Measurements from ENCODE around the gene TNFRSF18.

The TNFRSF18 gene

DNA sequence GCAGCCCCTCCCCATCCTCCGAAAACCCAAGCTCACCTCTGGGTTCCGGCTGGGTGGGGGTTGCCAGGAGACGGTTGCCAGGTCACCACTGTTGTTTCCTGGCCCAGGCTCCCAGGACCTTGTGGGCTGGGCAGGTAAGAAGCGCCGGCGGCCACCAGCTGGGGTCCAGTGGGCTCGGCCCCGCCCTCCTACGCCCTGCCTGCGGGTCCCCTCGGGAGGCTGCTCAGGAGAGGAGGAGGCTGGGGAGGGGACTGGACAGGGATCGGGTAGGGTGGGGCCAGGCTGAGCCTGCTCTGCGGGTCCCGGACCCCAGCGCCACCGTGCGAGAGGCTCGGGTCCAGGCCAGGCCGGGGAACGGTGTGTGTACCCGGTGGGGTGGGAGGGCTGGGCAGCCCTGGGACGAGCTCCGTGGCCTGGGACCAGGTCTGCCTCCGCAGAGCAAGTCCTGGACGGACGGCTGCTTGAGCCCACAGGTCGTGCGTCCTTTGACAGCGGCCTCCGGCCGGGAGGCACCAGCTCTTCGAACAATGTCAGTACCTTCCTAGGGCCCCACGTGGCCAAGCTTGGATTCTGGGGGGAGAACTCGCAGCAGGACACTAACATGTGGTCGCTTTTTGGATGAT, 32.5 kb downstream of the TNFRSF18 start, which contains the start of gene TTLL10:
Gene TTLL10 (plus strand): TSS at position 88 of the 623 bp plus-strand sequence. CDS start 5,336 bp downstream, outside the sequence.
- no peak for DNase-seq

DNA sequence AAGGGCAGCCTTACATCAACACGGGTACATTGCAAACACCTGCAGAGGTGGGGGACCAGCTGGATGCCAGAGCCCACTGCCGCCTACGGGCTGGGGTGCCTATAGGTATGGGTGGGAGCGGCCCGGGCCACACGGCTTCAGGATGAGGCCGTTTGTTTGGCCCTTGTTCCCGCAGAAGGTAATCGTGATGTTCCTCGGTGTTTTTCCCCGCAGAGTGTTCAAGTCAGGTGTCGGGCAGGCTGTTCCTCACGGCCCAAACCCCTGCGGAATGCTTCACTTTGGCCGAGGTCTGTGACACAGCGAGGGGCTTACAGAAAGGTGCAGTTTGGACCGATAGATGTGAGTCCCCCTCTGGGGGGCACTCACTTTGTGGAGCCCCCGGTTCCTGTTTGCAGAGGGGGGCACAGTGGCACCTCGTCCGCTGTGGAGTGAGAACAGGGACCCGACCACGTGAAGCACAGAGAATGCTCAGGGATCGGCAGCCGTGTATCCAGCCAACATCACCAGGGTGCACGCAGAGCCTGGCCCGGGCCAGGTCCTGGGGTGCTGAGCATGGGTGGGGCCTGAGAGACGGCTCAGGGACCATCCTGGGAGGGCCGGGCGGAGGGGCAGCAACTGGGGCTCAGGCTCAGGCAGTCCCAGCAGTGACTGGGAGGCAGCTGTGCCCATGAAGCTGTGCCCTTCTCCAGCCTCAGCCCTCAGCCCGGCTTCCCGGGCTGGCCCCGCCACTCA, 33.2 kb downstream of the TNFRSF18 start:
- DNase-seq = no peak

- DNase-seq = no peak
These were observed 34.6 kb downstream of the TNFRSF18 start for GRCh38 chr1:1171546-1172340.

DNA sequence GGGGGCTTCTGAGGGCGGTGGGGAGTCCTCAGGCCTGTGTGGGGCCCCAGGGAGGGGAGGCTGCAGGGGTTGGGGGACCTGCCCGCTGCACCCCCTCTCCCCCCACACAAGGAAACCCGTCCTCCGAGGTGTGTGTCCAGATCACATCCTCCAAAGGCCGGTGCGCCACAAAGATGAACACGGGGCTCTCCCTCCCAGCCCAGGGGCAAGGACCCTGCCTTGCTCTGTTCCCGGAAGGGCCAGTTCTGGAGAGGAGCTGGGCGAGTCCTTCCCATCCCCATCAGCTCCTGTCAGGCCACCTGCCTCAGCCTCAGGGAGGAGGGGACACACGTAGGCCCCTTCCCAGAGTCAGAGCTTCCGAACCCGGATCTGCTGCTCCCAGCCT, 35.2 kb downstream of the TNFRSF18 start:
- no peak for DNase-seq

DNA sequence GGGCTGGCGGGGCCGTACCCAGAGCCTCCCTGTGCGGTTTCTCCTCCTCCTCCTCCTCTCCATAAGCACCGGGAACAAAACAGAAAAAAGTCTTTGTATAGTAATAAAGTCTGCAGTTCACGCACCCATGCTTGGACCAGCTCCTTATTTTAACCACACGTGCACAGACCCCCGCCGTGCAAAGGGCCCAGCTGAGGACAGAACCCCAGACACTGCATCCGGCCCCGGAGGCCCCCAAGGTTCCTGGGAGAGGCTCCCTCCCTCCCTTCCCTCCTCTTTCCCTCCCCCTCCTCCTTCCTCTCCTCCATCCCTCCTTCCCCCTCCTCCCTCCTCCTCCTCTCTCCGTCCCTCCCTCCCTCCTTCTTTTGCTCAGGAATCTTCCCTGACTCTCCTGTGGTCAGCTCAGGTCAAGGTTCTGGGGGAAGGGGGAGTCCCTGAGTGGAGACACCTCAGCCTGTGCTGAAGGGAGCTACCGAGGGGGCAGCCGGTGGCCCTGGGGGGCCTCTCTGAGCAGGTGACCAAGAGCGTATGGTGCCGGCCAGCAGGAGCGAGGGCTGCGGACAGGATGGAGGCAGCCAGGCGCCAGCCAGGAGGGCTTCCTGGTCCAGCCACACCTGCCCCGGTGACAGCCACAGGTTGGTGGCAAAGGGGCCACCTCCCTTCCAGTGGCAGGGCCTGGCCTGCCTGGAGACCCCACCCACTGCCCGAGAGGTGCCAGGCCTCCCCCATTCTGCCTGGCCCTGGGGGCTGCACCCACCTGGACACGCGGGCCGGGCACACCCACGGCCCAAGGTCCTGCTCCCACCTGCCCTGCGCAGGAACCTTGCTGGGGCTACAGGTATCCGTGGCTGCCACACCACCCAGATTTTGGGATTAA, 35.9 kb downstream of the TNFRSF18 start:
- no peak for DNase-seq

- DNase-seq = no peak
These were observed 36.8 kb downstream of the TNFRSF18 start for GRCh38 chr1:1169429-1170214.

DNA sequence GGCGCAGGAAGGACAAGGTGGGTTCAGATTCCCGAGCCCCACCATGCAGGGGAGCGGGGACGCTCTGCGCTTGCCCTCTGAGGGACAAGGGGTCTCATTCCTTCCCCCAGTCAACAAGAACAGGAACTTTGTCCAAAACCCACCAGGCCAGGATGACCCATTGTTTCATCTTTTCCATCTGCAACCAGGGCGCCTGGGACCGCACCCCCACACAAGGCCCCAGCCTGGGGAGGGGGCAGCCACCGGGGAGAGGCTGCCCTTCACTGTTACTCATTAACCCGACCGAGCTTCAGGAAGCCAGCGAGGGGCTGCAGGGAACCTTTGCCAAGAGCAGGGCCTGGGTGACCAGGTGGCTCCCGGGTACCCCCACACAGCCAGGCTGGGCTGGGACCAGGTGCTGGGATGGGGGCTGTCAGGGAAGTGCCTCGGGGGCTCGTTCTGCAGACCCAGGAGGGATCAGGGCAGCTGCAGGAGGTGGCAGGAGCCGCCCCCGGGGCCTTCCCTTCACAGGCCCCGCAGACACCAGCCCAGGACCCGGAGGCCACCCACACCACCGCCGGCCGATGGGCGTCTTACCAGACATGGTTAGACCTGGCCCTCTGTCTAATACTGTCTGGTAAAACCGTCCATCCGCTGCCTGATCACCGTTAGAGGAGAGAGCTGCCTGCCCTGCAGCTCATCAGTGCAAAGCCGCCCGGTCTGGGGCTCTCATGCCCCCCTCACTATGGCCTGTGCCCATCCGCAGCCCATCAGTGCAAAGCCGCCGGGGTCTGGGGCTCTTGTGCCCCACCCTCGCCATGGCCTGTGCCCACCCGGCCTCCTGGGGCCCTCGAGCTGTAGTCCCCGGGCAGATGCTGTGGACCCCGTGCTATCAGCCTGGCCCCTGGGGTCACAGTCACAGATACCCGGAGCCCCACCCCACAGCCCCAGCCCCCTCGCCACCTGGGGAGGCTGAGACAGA, 37.7 kb downstream of the TNFRSF18 start:
- no peak for DNase-seq

- DNase-seq = no peak
These were observed 38.4 kb downstream of the TNFRSF18 start for GRCh38 chr1:1167841-1168450.

DNA sequence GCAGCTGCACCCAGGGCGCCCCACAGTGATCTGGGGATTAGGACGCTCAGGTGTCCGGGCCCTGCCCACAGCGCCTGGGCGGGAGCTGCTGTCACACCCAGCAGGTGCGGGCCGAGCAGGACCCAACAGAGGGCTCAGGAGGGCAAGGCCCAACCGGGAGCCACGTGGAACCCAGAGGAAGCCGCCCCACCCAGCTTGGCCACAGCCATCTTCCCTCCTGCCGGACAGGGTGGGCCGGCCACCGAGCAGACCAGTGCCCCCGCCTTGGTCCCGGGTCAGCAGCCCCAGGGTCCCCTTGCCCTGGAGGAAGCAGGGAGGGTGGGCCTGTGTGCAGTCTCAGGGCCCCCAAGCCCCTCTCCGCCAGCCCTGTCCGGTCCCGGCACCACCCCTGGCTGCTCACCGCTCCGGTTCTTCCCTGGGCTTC, 39.0 kb downstream of the TNFRSF18 start:
- DNase-seq = no peak

- no peak for DNase-seq
These were observed 39.6 kb downstream of the TNFRSF18 start for GRCh38 chr1:1166642-1167397.

- DNase-seq = no peak
These were observed 40.4 kb downstream of the TNFRSF18 start for GRCh38 chr1:1165900-1166421.

DNA sequence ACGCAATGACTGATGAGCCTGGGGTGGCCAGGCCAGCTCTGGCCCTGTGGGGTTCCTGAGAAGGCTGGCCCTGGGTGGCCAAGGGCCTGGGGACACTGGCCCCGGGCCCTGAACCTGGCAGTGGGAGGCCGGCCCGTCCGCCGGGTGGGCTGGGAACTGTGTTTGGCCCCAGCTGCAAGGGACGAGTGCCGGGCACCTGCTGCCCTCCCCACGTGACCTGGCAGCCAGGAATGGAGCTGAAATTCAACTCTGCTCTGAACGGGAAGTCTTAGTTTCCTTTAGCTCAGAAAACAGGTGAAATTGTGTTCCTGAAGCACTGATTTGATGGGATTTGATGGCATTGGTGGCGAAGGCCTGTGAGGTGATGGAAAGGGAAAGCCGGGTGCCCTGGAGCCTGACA, 40.9 kb downstream of the TNFRSF18 start:
- no peak for DNase-seq

DNA sequence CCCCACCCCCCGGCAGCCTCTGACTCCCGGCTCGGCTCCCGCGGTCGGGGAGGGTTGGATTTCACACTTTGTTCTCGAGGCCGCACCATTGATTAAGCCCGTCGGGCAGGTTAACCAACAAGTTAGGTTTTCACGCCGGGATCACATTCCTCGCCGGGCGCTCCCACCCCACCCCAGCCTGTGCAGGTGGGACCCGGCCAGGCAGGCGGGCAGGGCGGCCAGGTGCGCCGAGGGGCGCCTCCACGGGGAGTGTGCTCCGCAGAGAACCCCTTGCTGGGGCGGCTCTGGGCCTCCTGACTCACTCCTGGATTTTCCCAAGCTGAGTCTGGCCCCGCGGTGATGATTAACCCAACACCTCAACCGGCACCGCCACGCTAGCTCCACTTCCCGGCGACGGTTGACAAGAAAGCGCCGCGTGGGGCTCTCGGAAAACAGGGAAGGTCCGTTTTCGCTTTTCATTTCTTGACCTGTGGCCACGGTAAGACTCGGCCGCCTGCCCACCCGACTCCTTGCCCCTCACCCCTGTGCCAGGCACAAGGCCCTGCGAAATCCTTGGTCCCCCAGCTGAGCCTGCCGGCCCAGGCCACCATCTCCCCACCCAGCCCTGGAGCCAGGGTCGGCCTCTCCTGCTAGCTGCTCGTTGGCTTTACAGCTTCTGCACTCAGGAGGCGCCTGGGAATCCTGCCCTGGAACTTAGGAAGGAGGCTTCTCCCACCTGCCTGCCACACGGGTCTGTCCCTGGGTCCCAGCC, 41.5 kb downstream of the TNFRSF18 start:
- DNase-seq = no peak

- DNase-seq = no peak
These were observed 42.1 kb downstream of the TNFRSF18 start for GRCh38 chr1:1164361-1164700.

- no peak for DNase-seq
These were observed 42.8 kb downstream of the TNFRSF18 start for GRCh38 chr1:1163538-1164070.

DNA sequence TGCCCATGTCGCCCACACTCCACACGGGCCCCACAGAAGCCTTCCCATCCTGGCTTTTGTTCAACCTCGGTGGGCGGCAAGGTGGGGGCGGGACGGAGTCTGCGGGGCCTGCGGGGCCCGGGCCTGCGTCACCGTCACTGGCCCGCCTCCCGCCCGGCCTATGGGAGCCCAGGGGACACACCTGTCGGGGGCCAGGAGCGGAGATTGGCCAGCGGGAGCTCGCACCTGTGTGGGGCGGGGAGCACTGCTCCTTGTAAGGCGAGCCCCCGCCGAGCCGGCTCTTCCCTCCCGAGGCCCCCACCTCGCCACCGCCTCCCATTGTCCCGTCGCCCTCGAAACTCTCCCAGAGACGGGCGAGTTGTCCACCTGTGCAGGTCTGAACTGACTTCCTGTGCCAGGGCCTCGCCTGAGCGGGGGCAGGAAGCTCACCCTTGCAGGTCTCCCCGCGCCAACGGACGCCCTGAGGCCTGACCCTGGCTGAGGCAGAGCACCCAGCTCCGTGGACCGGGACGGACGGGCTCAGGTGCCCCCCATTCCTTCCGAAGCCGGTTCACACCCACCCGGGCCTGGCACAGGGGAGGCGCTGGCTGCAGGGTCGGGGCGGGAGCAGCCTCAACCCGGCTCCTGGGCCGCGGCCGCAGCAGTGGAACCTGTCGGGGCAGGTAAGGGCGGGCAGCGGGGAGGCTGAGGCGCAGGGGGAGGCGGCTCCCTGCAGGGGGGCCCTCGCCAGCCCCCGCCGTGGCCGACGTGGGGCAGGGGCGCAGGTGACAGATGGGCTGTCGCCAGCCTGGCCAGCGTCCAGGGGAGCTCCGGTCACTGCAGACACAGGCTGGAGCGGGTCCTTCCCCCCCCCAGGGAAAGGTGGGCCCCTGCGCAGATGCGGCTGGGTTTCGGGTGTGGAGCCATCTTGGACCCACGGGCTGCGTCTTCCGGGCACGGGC, 43.5 kb downstream of the TNFRSF18 start:
- DNase-seq = no peak

DNA sequence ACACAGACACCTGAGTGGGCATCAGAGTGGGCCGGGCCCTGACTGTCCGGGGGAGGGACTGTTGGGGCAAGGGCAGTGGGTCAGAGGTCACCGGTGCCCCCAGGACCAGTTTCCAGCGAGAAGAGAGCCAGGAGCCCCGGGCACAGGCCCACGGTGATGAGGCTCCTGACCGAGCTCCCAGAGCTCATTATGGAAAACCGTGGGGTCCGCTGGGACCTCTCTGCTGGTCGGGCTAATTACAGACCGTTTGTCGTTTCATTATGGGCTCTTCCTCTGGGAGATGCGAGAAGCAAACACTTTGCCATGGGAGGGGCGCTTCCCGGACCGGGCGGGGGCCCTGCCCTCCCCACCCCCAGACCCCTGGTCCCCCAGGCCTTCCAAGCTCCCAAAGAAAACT, 44.7 kb downstream of the TNFRSF18 start:
- no peak for DNase-seq
